Measurements from ENCODE around the gene CIDEB.

The CIDEB gene

GRCh38 chr14:24331731-24332267 is 24.0 kb upstream of the CIDEB start:
- TF ChIP-seq REST (IDR thresholded peaks at IDR 0.05; ENCODE audit: insufficient read depth in 1 of 2, low read depth in 2 of 2, low read length in 2 of 2): no peak
- no peak for TF ChIP-seq TAF1 (IDR thresholded peaks at IDR 0.05; ENCODE audit: borderline replicate concordance, insufficient read depth, low read length)
- no peak for TF ChIP-seq POLR2AphosphoS5 (IDR thresholded peaks at IDR 0.05; ENCODE audit: low read depth, low read length)
- TF ChIP-seq FOXP2 (optimal IDR thresholded peaks at IDR 0.05; ENCODE audit: borderline replicate concordance, extremely low read depth, extremely low read length, insufficient read depth): no peak
- TF ChIP-seq SIN3A (IDR thresholded peaks at IDR 0.05; ENCODE audit: borderline replicate concordance, insufficient read depth, low read length): no peak

GRCh38 chr14:24330973-24331674 is 23.3 kb upstream of the CIDEB start:
- TF ChIP-seq REST (IDR thresholded peaks at IDR 0.05; ENCODE audit: insufficient read depth in 1 of 2, low read depth in 2 of 2, low read length in 2 of 2): no peak
- no peak for TF ChIP-seq TAF1 (IDR thresholded peaks at IDR 0.05; ENCODE audit: borderline replicate concordance, insufficient read depth, low read length)
- no peak for TF ChIP-seq POLR2AphosphoS5 (IDR thresholded peaks at IDR 0.05; ENCODE audit: low read depth, low read length)
- TF ChIP-seq SIN3A (IDR thresholded peaks at IDR 0.05; ENCODE audit: borderline replicate concordance, insufficient read depth, low read length): no peak
- no peak for TF ChIP-seq FOXP2 (optimal IDR thresholded peaks at IDR 0.05; ENCODE audit: borderline replicate concordance, extremely low read depth, extremely low read length, insufficient read depth)

- no peak for TF ChIP-seq SIN3A (IDR thresholded peaks at IDR 0.05; ENCODE audit: borderline replicate concordance, insufficient read depth, low read length)
- no peak for TF ChIP-seq REST (IDR thresholded peaks at IDR 0.05; ENCODE audit: insufficient read depth in 1 of 2, low read depth in 2 of 2, low read length in 2 of 2)
- no peak for TF ChIP-seq POLR2AphosphoS5 (IDR thresholded peaks at IDR 0.05; ENCODE audit: low read depth, low read length)
- no peak for TF ChIP-seq TAF1 (IDR thresholded peaks at IDR 0.05; ENCODE audit: borderline replicate concordance, insufficient read depth, low read length)
- TF ChIP-seq FOXP2 (optimal IDR thresholded peaks at IDR 0.05; ENCODE audit: borderline replicate concordance, extremely low read depth, extremely low read length, insufficient read depth): no peak
Observed at GRCh38 chr14:24329736-24330135, 22.0 kb upstream of the CIDEB start.

DNA sequence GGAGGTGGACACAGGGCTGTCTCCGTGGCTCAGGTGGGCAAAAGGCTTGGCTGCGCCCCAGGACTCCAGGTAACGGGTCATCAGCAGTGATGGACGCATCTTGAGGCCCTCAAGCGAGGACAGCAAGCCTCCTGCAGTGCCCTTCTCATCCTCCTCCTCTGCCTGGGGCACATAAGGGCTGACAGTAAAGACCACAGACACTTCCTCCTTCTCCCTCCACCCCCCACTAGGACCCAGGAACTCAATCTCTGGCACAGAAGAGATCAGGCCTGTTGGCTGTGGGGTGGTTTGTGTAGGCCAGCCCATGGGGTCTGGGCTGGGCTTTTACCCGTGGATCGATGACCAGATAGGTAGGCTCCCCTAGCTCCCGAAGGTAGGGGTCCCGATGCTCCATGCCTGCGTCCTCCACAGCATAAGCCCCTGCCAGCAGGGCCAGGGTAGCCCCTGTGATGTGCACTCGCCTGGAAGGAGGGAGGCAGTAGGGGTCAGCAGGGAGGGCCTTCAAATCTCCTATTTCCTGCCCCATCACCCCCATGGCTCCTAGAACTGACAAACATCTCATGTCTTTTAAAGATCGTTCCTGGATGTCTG is 21.4 kb upstream of the CIDEB start:
- TF ChIP-seq TAF1 (IDR thresholded peaks at IDR 0.05; ENCODE audit: borderline replicate concordance, insufficient read depth, low read length) (no peak), SIN3A (IDR thresholded peaks at IDR 0.05; ENCODE audit: borderline replicate concordance, insufficient read depth, low read length) (no peak)

DNA sequence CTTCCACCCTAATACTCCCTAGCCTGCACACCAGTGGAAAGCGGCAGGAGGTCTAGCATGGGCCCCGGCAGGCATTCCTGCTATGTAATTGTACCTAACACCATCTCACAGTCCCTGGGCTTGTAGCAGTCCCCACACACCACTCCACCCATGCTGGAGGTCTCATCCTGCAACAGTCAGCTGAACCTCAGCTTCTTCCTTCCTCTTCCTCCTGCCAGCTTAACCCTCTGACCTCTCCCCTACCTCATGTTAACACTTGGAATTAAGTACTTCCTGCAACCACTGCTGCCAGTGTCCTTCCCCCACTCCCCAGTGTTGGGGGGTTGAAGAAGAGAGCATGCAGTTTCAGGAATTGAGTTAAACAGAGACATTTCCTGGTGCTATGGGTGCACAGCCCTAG is 19.5 kb upstream of the CIDEB start:
- TF ChIP-seq SIN3A (IDR thresholded peaks at IDR 0.05; ENCODE audit: borderline replicate concordance, insufficient read depth, low read length) (no peak), TAF1 (IDR thresholded peaks at IDR 0.05; ENCODE audit: borderline replicate concordance, insufficient read depth, low read length) (no peak), POLR2AphosphoS5 (IDR thresholded peaks at IDR 0.05; ENCODE audit: low read depth, low read length) (no peak), FOXP2 (optimal IDR thresholded peaks at IDR 0.05; ENCODE audit: borderline replicate concordance, extremely low read depth, extremely low read length, insufficient read depth) (no peak), REST (IDR thresholded peaks at IDR 0.05; ENCODE audit: insufficient read depth in 1 of 2, low read depth in 2 of 2, low read length in 2 of 2) (no peak)

Data from PFSK-1 (cell line).